Measurements from ENCODE around the gene NGLY1.

DNA sequence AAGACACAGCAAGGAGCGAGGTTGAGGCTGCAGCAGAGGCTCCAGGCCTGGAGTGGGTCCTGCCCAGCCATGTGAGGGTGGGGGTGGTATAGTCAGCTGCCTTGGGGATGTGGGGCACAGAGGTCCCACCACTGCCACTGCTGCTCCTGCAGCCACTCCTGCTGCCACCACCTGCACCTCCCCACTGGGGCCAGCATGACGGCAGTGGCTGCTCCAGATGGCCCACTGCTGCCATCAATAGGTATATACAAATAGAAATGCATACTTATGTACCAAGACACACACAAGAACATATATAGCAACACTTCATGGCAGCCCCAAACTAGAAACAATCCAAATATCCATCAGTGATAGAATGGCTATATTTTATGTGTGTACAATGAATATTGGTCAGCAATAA lies 108.6 kb downstream of the NGLY1 start:
- TF ChIP-seq, protein P1, sequence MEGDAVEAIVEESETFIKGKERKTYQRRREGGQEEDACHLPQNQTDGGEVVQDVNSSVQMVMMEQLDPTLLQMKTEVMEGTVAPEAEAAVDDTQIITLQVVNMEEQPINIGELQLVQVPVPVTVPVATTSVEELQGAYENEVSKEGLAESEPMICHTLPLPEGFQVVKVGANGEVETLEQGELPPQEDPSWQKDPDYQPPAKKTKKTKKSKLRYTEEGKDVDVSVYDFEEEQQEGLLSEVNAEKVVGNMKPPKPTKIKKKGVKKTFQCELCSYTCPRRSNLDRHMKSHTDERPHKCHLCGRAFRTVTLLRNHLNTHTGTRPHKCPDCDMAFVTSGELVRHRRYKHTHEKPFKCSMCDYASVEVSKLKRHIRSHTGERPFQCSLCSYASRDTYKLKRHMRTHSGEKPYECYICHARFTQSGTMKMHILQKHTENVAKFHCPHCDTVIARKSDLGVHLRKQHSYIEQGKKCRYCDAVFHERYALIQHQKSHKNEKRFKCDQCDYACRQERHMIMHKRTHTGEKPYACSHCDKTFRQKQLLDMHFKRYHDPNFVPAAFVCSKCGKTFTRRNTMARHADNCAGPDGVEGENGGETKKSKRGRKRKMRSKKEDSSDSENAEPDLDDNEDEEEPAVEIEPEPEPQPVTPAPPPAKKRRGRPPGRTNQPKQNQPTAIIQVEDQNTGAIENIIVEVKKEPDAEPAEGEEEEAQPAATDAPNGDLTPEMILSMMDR (IDR thresholded peaks at IDR 0.05), result no peak
- no peak for TF ChIP-seq ZFX (IDR thresholded peaks at IDR 0.05; ENCODE audit: borderline replicate concordance)
